ENCODE measurements around the gene PIGR. TPM values are rescaled to one million over a fixed set of nuclear protein-coding genes. Genes with fewer than 3 reads are reported as not detected.

The PIGR gene
- total RNA-seq, 1 donor from 2014 or later, result 813 TPM

DNA sequence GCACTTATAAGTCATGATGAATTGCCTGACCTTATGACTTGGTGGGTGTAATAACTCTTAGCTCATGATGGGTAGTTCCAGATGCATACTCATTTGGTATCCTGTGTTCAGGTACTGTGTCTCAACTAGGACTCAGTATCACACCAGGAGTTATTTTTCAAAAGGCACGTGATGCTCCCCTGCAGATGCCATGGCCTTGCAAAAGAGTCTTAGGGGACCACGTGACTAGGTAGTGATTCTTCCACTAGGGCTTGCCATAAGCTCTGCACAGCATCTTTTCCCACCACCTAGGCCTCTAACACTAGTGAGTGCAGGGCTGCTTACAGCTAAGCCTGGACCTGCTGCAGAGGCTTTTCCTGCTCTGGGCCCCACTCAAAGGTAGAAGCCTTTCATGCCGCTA lies 27.9 kb upstream of the PIGR start:
- H3K27ac ChIP-seq, result no peak overlapping the region
- DNase-seq (no peak), ATAC-seq (no peak)
- TF ChIP-seq, protein P1, sequence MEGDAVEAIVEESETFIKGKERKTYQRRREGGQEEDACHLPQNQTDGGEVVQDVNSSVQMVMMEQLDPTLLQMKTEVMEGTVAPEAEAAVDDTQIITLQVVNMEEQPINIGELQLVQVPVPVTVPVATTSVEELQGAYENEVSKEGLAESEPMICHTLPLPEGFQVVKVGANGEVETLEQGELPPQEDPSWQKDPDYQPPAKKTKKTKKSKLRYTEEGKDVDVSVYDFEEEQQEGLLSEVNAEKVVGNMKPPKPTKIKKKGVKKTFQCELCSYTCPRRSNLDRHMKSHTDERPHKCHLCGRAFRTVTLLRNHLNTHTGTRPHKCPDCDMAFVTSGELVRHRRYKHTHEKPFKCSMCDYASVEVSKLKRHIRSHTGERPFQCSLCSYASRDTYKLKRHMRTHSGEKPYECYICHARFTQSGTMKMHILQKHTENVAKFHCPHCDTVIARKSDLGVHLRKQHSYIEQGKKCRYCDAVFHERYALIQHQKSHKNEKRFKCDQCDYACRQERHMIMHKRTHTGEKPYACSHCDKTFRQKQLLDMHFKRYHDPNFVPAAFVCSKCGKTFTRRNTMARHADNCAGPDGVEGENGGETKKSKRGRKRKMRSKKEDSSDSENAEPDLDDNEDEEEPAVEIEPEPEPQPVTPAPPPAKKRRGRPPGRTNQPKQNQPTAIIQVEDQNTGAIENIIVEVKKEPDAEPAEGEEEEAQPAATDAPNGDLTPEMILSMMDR (IDR thresholded peaks at IDR 0.05), result no peak
- peaks cover 8% of the 10 kb centered on the region for H3K27me3 ChIP-seq (ENCODE audit: low read depth)
- no peak overlapping the region for H3K4me3 ChIP-seq
- H3K4me1 ChIP-seq, result peaks cover 4% of the 10 kb centered on the region
- intact Hi-C loops (cut with DNase I), result no loop called here
- no peaks in the 10 kb centered on the region for H3K9me3 ChIP-seq
- no peaks in the 10 kb centered on the region for H3K36me3 ChIP-seq

DNA sequence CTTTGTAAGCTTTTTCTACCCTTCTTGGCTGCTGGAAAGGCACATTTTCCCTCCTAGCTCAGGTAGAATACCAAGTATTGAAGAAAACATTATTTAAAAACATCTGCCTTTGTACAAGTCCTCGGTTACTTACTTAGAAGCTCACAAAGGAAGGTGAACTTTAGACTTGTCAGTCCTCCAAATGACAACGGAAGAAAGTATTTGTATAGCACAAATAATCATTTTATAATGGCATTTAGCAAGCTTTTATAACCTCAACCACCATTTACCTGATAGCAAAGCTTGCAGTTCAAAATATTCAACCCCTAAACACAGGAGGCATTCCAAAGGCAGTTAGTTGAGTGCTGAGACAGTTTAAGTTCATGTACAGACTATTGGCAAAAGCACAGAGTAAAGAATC lies 26.5 kb upstream of the PIGR start:
- Histone ChIP-seq H3K27ac (no peak overlapping the region), H3K4me1 (peaks cover 18% of the 10 kb centered on the region)
- intact Hi-C loops (cut with DNase I), result no loop called here

DNA sequence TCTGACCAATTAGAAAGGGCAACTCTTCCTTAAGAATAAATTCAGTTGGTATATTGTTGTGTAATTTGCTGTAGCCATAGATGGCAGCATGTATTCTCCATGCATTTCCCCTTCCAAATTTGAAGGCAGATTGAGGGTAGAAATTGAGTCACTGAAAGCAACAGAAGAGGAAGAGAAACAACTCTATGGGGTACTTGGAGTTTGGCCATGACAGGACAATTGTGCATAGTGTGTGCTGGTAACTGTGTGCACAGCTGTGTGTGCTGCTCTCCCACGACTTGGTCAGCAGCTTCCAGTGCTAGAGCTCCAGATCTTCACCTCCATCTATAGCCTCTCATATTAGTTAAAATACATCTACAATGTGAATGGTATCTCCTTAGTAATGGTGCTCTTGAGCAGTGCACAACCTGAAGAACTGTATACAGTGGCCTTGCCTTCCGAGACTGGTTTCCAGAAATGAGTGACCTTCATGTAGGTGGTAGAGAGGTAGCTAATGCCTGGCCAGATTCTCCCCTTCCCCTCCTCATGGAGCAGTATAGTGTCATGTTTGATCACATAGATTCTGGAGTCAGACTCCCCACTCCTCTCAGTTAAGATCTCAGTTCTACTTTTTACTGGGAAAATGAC lies 24.9 kb upstream of the PIGR start:
- TF ChIP-seq, protein P1 (IDR thresholded peaks at IDR 0.05), result no peak
- intact Hi-C loops (cut with DNase I), result no loop called here
- Histone ChIP-seq H3K27me3 (ENCODE audit: low read depth) (peaks cover 12% of the 10 kb centered on the region), H3K36me3 (no peaks in the 10 kb centered on the region), H3K27ac (no peak overlapping the region), H3K4me3 (no peak overlapping the region), H3K9me3 (no peaks in the 10 kb centered on the region), H3K4me1 (peaks cover 28% of the 10 kb centered on the region)
- ATAC-seq (no peak), DNase-seq (no peak)

More for the DNA sequence above, 26.5 kb upstream of the PIGR start:
- no peak for DNase-seq
- TF ChIP-seq, protein P1 (IDR thresholded peaks at IDR 0.05), result no peak
- H3K27me3 ChIP-seq (ENCODE audit: low read depth), result peaks cover 12% of the 10 kb centered on the region
- H3K36me3 ChIP-seq, result no peaks in the 10 kb centered on the region
- ATAC-seq, result no peak
- H3K9me3 ChIP-seq, result no peaks in the 10 kb centered on the region
- no peak overlapping the region for H3K4me3 ChIP-seq

DNA sequence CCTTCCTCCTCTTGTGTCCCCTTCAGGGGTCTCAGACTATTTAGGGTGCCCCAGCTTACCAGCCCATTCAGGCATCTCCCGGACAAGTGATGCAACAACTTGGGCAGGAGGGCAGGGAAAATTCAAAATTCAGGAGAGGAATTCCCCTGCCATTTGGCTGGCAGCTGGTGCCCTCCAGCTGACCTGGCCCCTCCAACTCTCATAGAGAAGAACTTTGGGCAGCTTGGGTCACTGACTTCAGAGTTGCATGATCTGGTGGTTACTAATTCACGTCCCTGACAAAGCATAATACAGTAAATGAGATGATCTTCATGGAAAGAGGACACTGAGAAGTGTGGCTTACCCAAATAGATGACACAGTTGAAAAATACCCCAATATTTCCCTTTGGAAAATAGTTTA lies 24.2 kb upstream of the PIGR start, which contains the start of gene FCAMR:
Gene FCAMR, minus strand, starts transcription at position 15 of the 400 bp plus-strand sequence. CDS start 335 bp downstream, outside the sequence.
- H3K27me3 ChIP-seq (ENCODE audit: low read depth), result peaks cover 12% of the 10 kb centered on the region
- H3K27ac ChIP-seq, result no peak within 1 kb of the TSS
- peaks cover 28% of the 10 kb centered on the region for H3K4me1 ChIP-seq
- no peak for ATAC-seq
- no peak within 1 kb of the TSS for H3K4me3 ChIP-seq
- TF ChIP-seq, protein P1 (IDR thresholded peaks at IDR 0.05), result no peak
- DNase-seq, result no peak
- intact Hi-C loops (cut with DNase I), result no loop called here
- H3K36me3 ChIP-seq, result no peaks in the 10 kb centered on the region
- H3K9me3 ChIP-seq, result no peaks in the 10 kb centered on the region

DNA sequence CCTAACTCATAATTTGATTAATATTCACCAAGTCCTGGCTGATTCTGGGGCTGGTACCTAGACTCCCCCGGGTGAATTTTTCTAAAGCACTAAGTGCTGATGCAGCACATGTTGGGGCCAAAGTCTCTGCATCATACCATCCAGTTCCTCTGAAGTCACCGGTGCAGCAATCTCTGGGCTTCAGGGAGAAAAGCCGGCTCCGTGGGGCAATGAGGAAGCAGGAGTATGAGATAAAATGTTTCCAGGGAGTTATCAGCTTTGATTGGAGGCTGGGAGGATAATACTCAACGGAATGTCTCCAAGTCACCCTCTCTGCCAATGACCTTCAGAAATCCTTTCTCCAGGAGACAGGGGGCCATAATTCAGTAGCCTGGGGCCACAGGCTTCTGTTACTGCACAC lies 22.8 kb upstream of the PIGR start:
- TF ChIP-seq, protein P1 (IDR thresholded peaks at IDR 0.05), result no peak
- Histone ChIP-seq H3K9me3 (no peaks in the 10 kb centered on the region), H3K4me3 (no peak overlapping the region), H3K27ac (no peak overlapping the region), H3K27me3 (ENCODE audit: low read depth) (peaks cover 12% of the 10 kb centered on the region), H3K4me1 (peaks cover 28% of the 10 kb centered on the region), H3K36me3 (no peaks in the 10 kb centered on the region)
- intact Hi-C loops (cut with DNase I), result no loop called here
- DNase-seq (no peak), ATAC-seq (no peak)

All from lower lobe of right lung (tissue), 2 donors.